ENCODE measurements around the gene DDX4.
"Not testable (repeated sequence)": the region's sequence is repeated elsewhere in the genome, so short reads cannot be mapped to it uniquely, and the experiment has no call there.

The DDX4 gene

DNA sequence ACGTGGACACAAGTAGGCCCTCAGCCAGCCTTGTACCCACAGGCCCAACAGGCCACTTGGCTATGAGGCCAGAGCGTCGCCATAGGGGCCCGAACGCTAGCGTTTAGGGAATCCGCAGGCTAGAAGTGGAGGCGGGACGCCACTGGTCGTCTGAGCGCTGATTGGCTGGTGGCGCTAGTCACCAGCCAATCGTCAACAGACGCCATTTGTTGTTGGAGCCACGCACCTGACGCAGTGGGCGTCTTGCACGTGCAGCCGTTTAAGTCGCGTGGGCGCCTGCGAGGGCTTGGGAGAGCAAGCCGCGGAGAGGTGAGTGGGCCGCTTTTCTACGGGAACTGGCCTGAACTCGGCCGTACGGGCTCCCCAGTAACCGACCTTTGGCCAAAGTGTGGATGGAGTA lies at the start of gene DDX4:
Gene DDX4, plus strand, starts transcription at position 269 of the 400 bp plus-strand sequence. CDS start 903 bp downstream, outside the sequence.
- Histone ChIP-seq H3K27ac (ENCODE audit: low read length) (no peak within 1 kb of the TSS), H3K9me3 (ENCODE audit: insufficient read depth, low read depth, low read length) (no peaks in the 10 kb centered on the region), H3K4me1 (ENCODE audit: insufficient read depth, low read length) (no peaks in the 10 kb centered on the region), H3K4me3 (ENCODE audit: low read length) (no peak within 1 kb of the TSS), H3K27me3 (ENCODE audit: insufficient read depth, low read length) (no peaks in the 10 kb centered on the region), H3K36me3 (ENCODE audit: insufficient read depth, low read depth, low read length) (no peaks in the 10 kb centered on the region), H3K9ac (ENCODE audit: low read depth, low read length) (no peak within 1 kb of the TSS)

DNA sequence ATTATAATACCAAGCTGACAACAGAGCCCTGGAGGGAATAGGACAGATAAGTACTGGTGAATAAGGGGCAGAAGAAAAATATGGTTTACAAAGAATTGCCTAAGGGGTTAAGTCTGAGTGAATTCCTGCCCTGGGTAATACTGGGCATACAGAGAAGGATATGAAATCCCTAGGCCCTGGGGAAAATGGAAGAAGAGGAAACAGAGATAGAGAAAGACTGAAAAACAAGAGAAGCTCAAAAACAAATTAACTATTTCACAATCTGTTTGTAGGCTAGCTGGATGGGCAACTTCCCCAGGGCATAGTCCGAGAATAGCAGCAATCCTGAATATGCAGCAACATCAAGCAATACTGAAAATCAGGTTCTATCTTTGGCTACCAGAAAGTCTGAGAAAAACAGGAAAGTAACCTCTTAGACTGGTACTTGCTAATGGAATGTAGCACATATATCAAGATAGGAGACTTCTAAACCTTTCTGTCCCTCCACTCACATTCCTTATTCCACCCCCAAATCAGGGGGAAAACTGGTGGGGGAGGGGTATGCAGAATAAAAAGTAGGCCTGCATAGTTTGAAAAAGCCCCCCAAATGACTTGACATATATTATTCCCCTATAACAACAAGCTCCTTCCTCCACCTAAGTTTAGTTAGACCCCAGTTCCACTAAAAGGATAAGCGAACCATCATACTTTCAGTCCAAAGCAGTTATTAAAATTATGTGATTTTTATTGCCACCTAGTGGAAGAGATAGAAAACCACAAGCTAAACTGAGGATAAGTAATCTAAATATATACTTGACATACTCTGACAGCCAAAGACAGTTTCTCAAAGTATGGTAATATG lies 46.4 kb upstream of the DDX4 start:
- Histone ChIP-seq H3K4me1 (ENCODE audit: insufficient read depth, low read length) (peaks cover 11% of the 10 kb centered on the region; the same call in 1 of the 2 replicates), H3K9me3 (ENCODE audit: insufficient read depth, low read depth, low read length) (no peaks in the 10 kb centered on the region), H3K36me3 (ENCODE audit: insufficient read depth, low read depth, low read length) (no peaks in the 10 kb centered on the region), H3K9ac (ENCODE audit: low read depth, low read length) (no peak overlapping the region), H3K27ac (ENCODE audit: low read length) (no peak overlapping the region), H3K4me3 (ENCODE audit: low read length) (no peak overlapping the region), H3K27me3 (ENCODE audit: insufficient read depth, low read length) (no peaks in the 10 kb centered on the region)

DNA sequence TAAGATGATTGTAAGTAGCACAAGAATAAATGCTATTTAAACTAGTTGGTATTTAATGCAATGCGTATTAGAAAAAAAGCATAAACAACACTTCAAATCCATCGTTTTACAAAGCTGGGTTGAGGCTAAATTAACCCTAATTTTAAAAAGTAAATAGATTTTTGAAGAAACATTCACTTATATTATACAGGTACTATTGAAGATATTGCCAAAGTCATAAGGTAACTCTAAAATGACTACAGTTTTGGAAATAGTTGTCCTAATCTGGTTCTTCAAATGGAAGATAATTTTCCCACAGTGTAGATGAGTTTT lies 45.8 kb upstream of the DDX4 start:
- H3K9ac ChIP-seq (ENCODE audit: low read depth, low read length), result no peak overlapping the region
- H3K27ac ChIP-seq (ENCODE audit: low read length), result no peak overlapping the region
- no peaks in the 10 kb centered on the region for H3K27me3 ChIP-seq (ENCODE audit: insufficient read depth, low read length)

DNA sequence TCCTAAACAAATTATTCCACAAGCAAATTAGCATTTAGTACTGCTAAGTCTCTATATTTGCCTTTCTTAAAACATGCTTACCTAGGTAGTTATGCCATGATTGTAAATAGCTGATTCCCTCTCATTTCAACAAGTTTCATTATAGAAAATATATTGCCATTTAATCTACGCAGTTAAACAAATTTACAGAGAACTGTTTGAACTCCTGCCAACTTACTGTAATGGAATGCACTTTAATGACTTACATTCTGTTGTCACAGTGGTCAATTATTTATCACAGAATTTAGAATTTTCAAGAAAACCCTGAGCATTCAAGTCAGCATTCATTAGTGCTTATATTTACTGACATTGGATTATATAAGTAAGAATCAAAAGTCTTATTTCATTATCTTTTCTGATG lies 45.4 kb upstream of the DDX4 start:
- Histone ChIP-seq H3K9ac (ENCODE audit: low read depth, low read length) (no peak overlapping the region), H3K36me3 (ENCODE audit: insufficient read depth, low read depth, low read length) (peaks cover 5% of the 10 kb centered on the region), H3K9me3 (ENCODE audit: insufficient read depth, low read depth, low read length) (peaks cover 6% of the 10 kb centered on the region), H3K27me3 (ENCODE audit: insufficient read depth, low read length) (no peaks in the 10 kb centered on the region), H3K27ac (ENCODE audit: low read length) (no peak overlapping the region), H3K4me3 (ENCODE audit: low read length) (no peak overlapping the region), H3K4me1 (ENCODE audit: insufficient read depth, low read length) (peaks cover 11% of the 10 kb centered on the region; the same call in 1 of the 2 replicates)

More for the DNA sequence above, 45.8 kb upstream of the DDX4 start:
- Histone ChIP-seq H3K9me3 (ENCODE audit: insufficient read depth, low read depth, low read length) (peaks cover 1% of the 10 kb centered on the region), H3K4me3 (ENCODE audit: low read length) (no peak overlapping the region), H3K4me1 (ENCODE audit: insufficient read depth, low read length) (peaks cover 11% of the 10 kb centered on the region; the same call in 1 of the 2 replicates), H3K36me3 (ENCODE audit: insufficient read depth, low read depth, low read length) (peaks cover under 1% of the 10 kb centered on the region; the same call in 1 of the 2 replicates)

DNA sequence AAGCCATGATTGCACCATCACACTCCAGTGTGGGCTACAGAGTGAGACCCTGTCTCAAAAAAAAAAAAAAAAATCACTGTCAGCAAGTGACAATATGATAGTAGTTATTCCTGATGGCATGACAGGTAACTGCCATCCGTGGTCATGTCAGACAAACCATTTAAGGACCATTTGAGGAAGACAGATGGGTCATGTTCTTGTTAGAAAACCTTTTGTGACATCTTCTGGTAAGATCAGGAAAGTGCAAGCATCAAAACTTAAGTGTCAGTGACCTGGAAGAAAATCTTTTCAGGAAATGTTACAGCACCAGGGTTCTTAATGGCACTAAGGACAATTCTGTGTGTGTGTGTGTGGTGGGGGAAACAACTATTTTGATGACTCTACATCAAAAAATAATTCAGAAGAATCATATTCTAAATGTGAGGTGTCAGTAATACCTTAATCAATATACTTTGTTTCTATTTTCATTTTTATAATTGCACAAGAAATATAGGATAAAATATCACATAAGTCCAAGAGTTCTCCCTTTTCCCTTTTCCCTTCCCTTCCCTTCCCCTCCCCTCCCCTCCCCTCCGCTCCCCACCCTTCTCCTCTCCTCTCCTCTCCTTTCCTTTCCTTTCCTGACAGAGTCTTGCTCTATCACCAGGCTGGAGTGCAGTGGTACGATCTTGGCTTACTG lies 43.6 kb upstream of the DDX4 start:
- peaks cover 11% of the 10 kb centered on the region; the same call in 1 of the 2 replicates for H3K4me1 ChIP-seq (ENCODE audit: insufficient read depth, low read length)
- no peak overlapping the region for H3K27ac ChIP-seq (ENCODE audit: low read length)
- H3K27me3 ChIP-seq (ENCODE audit: insufficient read depth, low read length), result no peaks in the 10 kb centered on the region
- peaks cover 13% of the 10 kb centered on the region for H3K9me3 ChIP-seq (ENCODE audit: insufficient read depth, low read depth, low read length)
- H3K9ac ChIP-seq (ENCODE audit: low read depth, low read length), result no peak overlapping the region
- H3K4me3 ChIP-seq (ENCODE audit: low read length), result no peak overlapping the region
- H3K36me3 ChIP-seq (ENCODE audit: insufficient read depth, low read depth, low read length), result peaks cover 16% of the 10 kb centered on the region

DNA sequence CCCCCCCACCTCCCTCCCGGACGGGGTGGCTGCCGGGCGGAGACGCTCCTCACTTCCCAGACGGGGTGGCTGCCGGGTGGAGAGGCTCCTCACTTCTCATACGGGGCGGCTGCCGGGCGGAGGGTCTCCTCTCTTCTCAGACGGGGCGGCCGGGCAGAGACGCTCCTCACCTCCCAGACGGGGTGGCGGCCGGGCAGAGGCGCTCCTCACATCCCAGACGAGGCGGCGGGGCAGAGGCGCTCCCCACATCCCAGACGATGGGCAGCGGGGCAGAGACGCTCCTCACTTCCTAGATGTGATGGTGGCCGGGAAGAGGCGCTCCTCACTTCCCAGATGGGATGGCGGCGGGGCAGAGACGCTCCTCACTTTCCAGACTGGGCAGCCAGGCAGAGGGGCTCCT lies 41.2 kb upstream of the DDX4 start:
- H3K4me3 ChIP-seq (ENCODE audit: low read length), result not testable (repeated sequence)

DNA sequence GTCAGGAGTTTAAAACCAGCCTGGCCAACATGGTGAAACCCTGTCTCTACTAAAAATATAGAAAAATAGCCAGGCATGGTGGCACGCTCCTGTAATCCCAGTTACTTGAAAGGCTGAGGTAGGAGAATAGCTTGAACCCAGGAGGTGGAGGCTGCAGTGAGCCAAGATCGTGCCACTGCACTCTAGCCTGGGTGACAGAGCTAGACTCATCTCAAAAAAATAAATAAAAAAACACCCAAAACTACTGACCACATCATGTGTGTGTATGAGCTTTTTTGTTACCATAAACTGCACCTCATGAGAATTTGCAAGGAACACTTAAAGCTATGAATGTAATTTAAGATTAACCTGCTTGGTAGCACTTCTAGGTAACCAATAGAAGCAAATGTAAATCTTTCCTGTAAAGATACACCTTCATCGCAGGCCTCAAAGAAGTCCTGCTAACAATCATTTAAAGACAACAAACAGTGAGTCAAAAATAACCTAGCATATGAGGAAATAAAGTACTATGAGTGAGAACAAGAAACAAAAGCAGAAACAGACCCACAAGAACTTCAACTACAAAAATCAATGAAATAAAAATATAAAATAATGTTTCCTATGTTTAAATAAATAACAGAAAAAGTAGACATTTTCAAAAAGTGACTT lies 38.7 kb upstream of the DDX4 start:
- Histone ChIP-seq H3K9me3 (ENCODE audit: insufficient read depth, low read depth, low read length) (peaks cover 13% of the 10 kb centered on the region), H3K4me1 (ENCODE audit: insufficient read depth, low read length) (no peaks in the 10 kb centered on the region), H3K36me3 (ENCODE audit: insufficient read depth, low read depth, low read length) (peaks cover 30% of the 10 kb centered on the region), H3K9ac (ENCODE audit: low read depth, low read length) (no peak overlapping the region), H3K27ac (ENCODE audit: low read length) (no peak overlapping the region), H3K27me3 (ENCODE audit: insufficient read depth, low read length) (no peaks in the 10 kb centered on the region), H3K4me3 (ENCODE audit: low read length) (no peak overlapping the region)

More for the DNA sequence above, 41.2 kb upstream of the DDX4 start:
- not testable (repeated sequence) for H3K9ac ChIP-seq (ENCODE audit: low read depth, low read length); H3K4me1 ChIP-seq (ENCODE audit: insufficient read depth, low read length); H3K27ac ChIP-seq (ENCODE audit: low read length); H3K27me3 ChIP-seq (ENCODE audit: insufficient read depth, low read length)
- peaks cover 16% of the 10 kb centered on the region for H3K36me3 ChIP-seq (ENCODE audit: insufficient read depth, low read depth, low read length)
- H3K9me3 ChIP-seq (ENCODE audit: insufficient read depth, low read depth, low read length), result peaks cover 13% of the 10 kb centered on the region

DNA sequence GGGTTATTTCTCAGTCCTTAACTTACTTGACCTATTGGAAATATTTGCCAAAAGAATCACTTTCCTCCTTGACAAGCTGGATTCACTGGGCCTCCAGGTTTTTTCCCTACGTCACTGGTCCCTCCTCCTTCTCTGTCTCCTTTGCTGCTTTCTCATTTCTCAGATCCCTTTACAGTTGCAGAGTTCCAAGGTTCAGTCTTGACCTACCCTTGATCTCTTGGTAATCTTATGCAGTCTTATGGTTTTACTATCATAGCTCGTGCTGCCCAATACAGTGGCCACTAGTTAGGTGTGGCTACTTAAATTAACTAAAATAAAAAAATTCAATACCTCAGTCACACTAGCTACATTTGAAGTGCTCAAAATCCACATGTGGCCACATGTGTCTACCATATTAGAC lies 37.1 kb upstream of the DDX4 start:
- no peaks in the 10 kb centered on the region for H3K27me3 ChIP-seq (ENCODE audit: insufficient read depth, low read length)
- no peaks in the 10 kb centered on the region for H3K4me1 ChIP-seq (ENCODE audit: insufficient read depth, low read length)
- H3K36me3 ChIP-seq (ENCODE audit: insufficient read depth, low read depth, low read length), result peaks cover 30% of the 10 kb centered on the region
- H3K4me3 ChIP-seq (ENCODE audit: low read length), result no peak overlapping the region
- H3K9me3 ChIP-seq (ENCODE audit: insufficient read depth, low read depth, low read length), result peaks cover 13% of the 10 kb centered on the region
- H3K27ac ChIP-seq (ENCODE audit: low read length), result no peak overlapping the region
- H3K9ac ChIP-seq (ENCODE audit: low read depth, low read length), result no peak overlapping the region

DNA sequence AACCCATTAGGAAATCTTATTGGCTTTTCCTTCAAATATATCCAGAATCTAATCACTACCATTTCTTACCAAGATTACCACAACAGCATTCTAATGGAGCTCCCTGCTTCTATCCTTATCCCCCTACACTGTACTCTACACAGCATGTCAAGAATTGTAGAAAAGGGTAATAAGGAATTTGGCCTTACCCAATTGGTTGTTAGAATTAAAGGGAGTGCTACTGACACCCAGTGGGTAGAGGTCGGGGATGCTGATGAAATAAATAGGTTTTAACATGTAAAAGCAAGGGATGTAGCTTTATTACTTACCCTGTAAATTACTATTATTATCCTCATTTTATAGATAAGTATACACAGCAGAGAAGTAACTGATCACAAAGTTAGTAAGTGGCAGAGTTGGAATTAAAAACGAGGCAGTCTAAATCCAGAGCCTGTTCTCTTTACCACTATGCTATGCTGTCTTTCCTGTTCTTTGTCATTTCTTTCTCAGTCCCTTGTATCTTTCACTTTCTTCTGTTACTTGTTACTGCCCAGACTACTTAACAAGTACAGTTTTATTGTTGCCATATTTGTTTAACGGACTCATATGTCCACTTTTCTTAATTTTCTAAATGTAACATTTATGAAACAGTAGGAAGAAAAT lies 36.3 kb upstream of the DDX4 start:
- H3K4me1 ChIP-seq (ENCODE audit: insufficient read depth, low read length), result no peaks in the 10 kb centered on the region
- H3K9ac ChIP-seq (ENCODE audit: low read depth, low read length), result no peak overlapping the region
- no peak overlapping the region for H3K27ac ChIP-seq (ENCODE audit: low read length)
- no peaks in the 10 kb centered on the region for H3K27me3 ChIP-seq (ENCODE audit: insufficient read depth, low read length)
- peaks cover 13% of the 10 kb centered on the region for H3K9me3 ChIP-seq (ENCODE audit: insufficient read depth, low read depth, low read length)
- H3K36me3 ChIP-seq (ENCODE audit: insufficient read depth, low read depth, low read length), result peaks cover 30% of the 10 kb centered on the region
- no peak overlapping the region for H3K4me3 ChIP-seq (ENCODE audit: low read length)

DNA sequence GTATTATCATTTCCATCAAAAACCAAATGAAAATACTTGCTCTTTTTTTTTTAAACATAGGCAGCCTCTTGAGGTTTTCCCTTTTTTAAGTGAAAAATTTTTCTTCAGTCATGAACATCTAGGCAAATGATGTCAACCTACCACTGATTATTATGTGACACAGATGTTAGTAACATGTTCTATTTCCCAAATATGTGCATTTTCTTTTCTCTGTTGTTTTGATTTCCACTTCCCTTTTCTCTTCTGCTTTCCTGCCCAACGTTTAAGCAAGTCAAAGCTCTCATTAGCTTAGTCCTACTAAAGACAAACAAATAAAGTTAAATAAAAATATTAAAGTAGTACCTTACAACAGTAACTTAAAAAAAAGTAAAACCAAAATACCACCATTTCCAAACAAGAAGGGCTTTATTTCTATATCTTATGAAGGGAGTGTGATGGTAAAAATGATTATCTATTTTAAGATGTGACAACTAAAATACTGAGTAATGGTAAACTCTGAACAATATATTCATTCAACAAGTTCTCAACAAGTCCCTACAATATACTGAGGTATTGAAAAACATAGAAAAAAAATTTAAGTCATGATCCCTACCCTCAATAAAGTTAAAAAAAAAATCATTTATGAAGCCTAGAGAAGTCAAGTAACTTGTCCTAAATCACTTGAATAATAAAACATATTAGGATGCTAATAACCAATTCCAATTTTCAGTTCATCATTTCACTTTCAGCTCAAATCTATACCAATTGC lies 35.1 kb upstream of the DDX4 start:
- peaks cover 23% of the 10 kb centered on the region for H3K36me3 ChIP-seq (ENCODE audit: insufficient read depth, low read depth, low read length)
- peaks cover 5% of the 10 kb centered on the region; the same call in 1 of the 2 replicates for H3K9me3 ChIP-seq (ENCODE audit: insufficient read depth, low read depth, low read length)
- H3K27ac ChIP-seq (ENCODE audit: low read length), result no peak overlapping the region
- no peak overlapping the region for H3K4me3 ChIP-seq (ENCODE audit: low read length)
- H3K27me3 ChIP-seq (ENCODE audit: insufficient read depth, low read length), result no peaks in the 10 kb centered on the region
- H3K9ac ChIP-seq (ENCODE audit: low read depth, low read length), result no peak overlapping the region
- no peaks in the 10 kb centered on the region for H3K4me1 ChIP-seq (ENCODE audit: insufficient read depth, low read length)

DNA sequence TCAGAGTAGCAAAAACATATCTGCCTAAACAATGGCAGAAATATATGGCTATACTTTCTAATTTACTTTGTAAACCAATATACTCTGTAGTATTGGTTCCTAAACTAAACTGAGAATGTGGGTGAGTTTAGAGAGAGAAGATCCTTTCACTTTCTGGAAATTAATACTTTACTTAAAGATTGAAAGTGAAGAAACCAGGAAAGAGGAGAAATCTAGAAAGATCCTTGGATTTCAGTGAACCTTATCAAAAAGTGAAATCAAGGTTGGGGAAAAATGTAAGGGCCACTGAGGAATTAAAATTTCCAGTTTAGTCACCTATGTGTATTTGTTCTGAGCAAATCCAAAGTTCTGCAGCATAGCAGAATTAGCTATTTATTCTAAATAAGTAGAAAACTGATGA lies 31.6 kb upstream of the DDX4 start:
- no peaks in the 10 kb centered on the region for H3K9me3 ChIP-seq (ENCODE audit: insufficient read depth, low read depth, low read length)
- no peak overlapping the region for H3K9ac ChIP-seq (ENCODE audit: low read depth, low read length)
- H3K36me3 ChIP-seq (ENCODE audit: insufficient read depth, low read depth, low read length), result peaks cover 23% of the 10 kb centered on the region
- H3K4me3 ChIP-seq (ENCODE audit: low read length), result no peak overlapping the region
- no peaks in the 10 kb centered on the region for H3K4me1 ChIP-seq (ENCODE audit: insufficient read depth, low read length)
- H3K27me3 ChIP-seq (ENCODE audit: insufficient read depth, low read length), result no peaks in the 10 kb centered on the region
- no peak overlapping the region for H3K27ac ChIP-seq (ENCODE audit: low read length)

Measured in iPS-20b (cell line).